ENCODE measurements around the gene EFNB3. TPM values are rescaled to one million over a fixed set of nuclear protein-coding genes. Genes with fewer than 3 reads are reported as not detected.

Gene EFNB3
- total and polyA plus RNA-seq, 2 of the 13 experiments (the other 11 are each of a cell fraction or from before 2014, with no cell fraction given) = 0.07 to 0.25 TPM

- no peak for FAIRE-seq
- no peak for DNase-seq (ENCODE audit: low spot score)
- H3K27me3 ChIP-seq (ENCODE audit: control insufficient read depth in 1 of 2, insufficient read depth in 2 of 2, low read length in 2 of 2) = peaks cover 3 to 41% of the 10 kb centered on the region in 2 experiments
- intact Hi-C loops (cut with micrococcal nuclease; ENCODE audit: unreplicated experiment) (loop anchor here (5.0 kb wide), 2 partner anchors 80 to 250 kb away; no protein-coding TSS in a partner anchor), in situ Hi-C loops (cut with HindIII; ENCODE audit: extremely low pct_ligation_motif_present, low pct_unique_long_range_greater_than_20kb) (no loop called here)
- H3K79me2 ChIP-seq (ENCODE audit: insufficient read depth, low read length) = no peaks in the 10 kb centered on the region
- no peaks in the 10 kb centered on the region for H3K9me3 ChIP-seq (ENCODE audit: low read length)
- 44% methylated on average over 10 of the region's 10 CpGs for WGBS (ENCODE audit: low lambda C conversion rate)
- TF ChIP-seq EP300 (IDR thresholded peaks at IDR 0.05; ENCODE audit: low read depth in 2 of 2, low read length in 2 of 2) (no peak), EP300 (CRISPR knock-in tag; IDR thresholded peaks at IDR 0.05; ENCODE audit: borderline replicate concordance) (no peak), HNRNPL (IDR thresholded peaks at IDR 0.05; ENCODE audit: low read depth, low read length) (no peak), MIER2 (CRISPR knock-in tag; IDR thresholded peaks at IDR 0.05) (no peak), NR3C1 (CRISPR knock-in tag; IDR thresholded peaks at IDR 0.05) (no peak), SMARCE1 (IDR thresholded peaks at IDR 0.05; ENCODE audit: borderline replicate concordance) (no peak), ZSCAN25 (CRISPR knock-in tag; IDR thresholded peaks at IDR 0.05) (no peak)
- TF ChIP-seq, protein P1, sequence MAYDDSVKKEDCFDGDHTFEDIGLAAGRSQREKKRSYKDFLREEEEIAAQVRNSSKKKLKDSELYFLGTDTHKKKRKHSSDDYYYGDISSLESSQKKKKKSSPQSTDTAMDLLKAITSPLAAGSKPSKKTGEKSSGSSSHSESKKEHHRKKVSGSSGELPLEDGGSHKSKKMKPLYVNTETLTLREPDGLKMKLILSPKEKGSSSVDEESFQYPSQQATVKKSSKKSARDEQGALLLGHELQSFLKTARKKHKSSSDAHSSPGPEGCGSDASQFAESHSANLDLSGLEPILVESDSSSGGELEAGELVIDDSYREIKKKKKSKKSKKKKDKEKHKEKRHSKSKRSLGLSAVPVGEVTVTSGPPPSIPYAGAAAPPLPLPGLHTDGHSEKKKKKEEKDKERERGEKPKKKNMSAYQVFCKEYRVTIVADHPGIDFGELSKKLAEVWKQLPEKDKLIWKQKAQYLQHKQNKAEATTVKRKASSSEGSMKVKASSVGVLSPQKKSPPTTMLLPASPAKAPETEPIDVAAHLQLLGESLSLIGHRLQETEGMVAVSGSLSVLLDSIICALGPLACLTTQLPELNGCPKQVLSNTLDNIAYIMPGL (CRISPR knock-in tag; IDR thresholded peaks at IDR 0.05; ENCODE audit: borderline replicate concordance in 1 of 2, low read depth in 1 of 2) = no peak
- peaks cover 32% of the 10 kb centered on the region for H3K4me1 ChIP-seq (ENCODE audit: insufficient read depth, low read length)
- H2AFZ ChIP-seq (ENCODE audit: low read length) = no peak overlapping the region
- ChIA-PET POLR2A (no interaction called here), CTCF (ENCODE audit: low intra/inter-chr PET ratio, low total read pairs) (interaction anchor here (0.8 to 1.2 kb wide), 2 partner anchors 154 to 170 kb away, joined by 3 read pairs; no protein-coding TSS in a partner anchor)
- no peak overlapping the region for H3K9ac ChIP-seq (ENCODE audit: insufficient read depth, low read depth, low read length)
- no peak overlapping the region for H3K4me2 ChIP-seq (ENCODE audit: low read depth, low read length)
- no peak overlapping the region for H3K4me3 ChIP-seq (replicated peaks in 1 of 3; ENCODE audit: insufficient read depth in 1 of 3, low read depth in 2 of 3, low read length in 3 of 3)
- H3K27ac ChIP-seq (ENCODE audit: extremely low read length, insufficient read depth, low read length) = no peak overlapping the region
- no peak for ATAC-seq
- BruUV-seq (replicated peaks) = no TSS peak
- no peaks in the 10 kb centered on the region for H3K36me3 ChIP-seq (replicated peaks in 1 of 2; ENCODE audit: control insufficient read depth in 1 of 2, insufficient read depth in 2 of 2, low read length in 2 of 2)
- no peaks in the 10 kb centered on the region for H4K20me1 ChIP-seq (ENCODE audit: insufficient read depth, low read length)
These were observed 37.7 kb downstream of the EFNB3 start for GRCh38 chr17:7742729-7743128.

Data from HepG2 (cell line).